T-helper 2 cell (primary cell): Measurements from ENCODE around the gene DCLK2.
A peak's percentile ranks its signal among the peaks of the same experiment; 100 is the strongest.

Experiments
- DNase-seq, 5 experiments: peaks; one replicate each; pipeline versions ENCODE4 v3.0.0 to v3.0.0-alpha.2; 2012 to 2022

The DCLK2 gene

GRCh38 chr4:150280081-150280895 is 202.0 kb downstream of the DCLK2 start:
- no peak for DNase-seq

- no peak for DNase-seq
Measured at GRCh38 chr4:150280975-150281374, 202.7 kb downstream of the DCLK2 start.

GRCh38 chr4:150283689-150284088 is 205.4 kb downstream of the DCLK2 start:
- peak in 1 of 5 experiments; percentile 16 for DNase-seq

- DNase-seq = no peak
Measured at GRCh38 chr4:150286656-150287055, 208.4 kb downstream of the DCLK2 start.

- no peak for DNase-seq
Measured at GRCh38 chr4:150289198-150289597, 211.0 kb downstream of the DCLK2 start.

GRCh38 chr4:150289881-150290280 is 211.6 kb downstream of the DCLK2 start:
- no peak for DNase-seq

GRCh38 chr4:150297861-150298474 is 219.7 kb downstream of the DCLK2 start:
- DNase-seq = peak in 1 of 5 experiments; percentile 54

GRCh38 chr4:150299816-150300215 is 221.6 kb downstream of the DCLK2 start:
- no peak for DNase-seq

GRCh38 chr4:150302553-150302952 is 224.3 kb downstream of the DCLK2 start:
- DNase-seq = peak in 2 of 5 experiments; percentile 3 to 42

- DNase-seq = no peak
Measured at GRCh38 chr4:150305995-150306394, 227.8 kb downstream of the DCLK2 start.

GRCh38 chr4:150306719-150307118 is 228.5 kb downstream of the DCLK2 start:
- no peak for DNase-seq
